Fibroblast of skin of abdomen (primary cell): ENCODE measurements around the gene SMARCA2.

Experiments
- DNase-seq: peaks from one replicate; pipeline ENCODE4 v3.0.0-alpha.2; 2013

Gene SMARCA2

GRCh38 chr9:2220036-2220435, 204.9 kb downstream of the SMARCA2 start:
- no peak for DNase-seq

GRCh38 chr9:2227144-2227867, 212.2 kb downstream of the SMARCA2 start:
- peak; percentile 46 for DNase-seq

DNA sequence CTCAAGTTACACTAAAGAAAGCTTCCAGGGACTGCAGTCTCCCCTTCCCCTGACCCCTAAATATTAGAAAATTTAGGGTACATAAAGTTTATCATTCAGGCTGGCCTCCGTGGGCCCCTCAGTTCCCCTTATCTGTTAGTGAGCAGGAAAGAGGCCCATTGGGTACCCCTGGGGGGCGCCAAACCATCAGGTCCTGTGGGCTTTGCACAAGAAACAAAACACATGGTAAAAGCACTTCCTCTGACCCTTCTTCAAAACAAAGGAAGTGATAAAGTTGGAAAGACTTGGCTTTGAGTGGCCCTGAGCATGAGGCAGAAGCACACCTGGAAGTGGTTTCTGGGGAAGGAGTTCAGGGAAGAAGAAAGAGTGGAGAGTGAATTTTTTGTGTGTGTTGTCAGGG, 213.0 kb downstream of the SMARCA2 start:
- no peak for DNase-seq

GRCh38 chr9:2228641-2229040, 213.5 kb downstream of the SMARCA2 start:
- no peak for DNase-seq

DNA sequence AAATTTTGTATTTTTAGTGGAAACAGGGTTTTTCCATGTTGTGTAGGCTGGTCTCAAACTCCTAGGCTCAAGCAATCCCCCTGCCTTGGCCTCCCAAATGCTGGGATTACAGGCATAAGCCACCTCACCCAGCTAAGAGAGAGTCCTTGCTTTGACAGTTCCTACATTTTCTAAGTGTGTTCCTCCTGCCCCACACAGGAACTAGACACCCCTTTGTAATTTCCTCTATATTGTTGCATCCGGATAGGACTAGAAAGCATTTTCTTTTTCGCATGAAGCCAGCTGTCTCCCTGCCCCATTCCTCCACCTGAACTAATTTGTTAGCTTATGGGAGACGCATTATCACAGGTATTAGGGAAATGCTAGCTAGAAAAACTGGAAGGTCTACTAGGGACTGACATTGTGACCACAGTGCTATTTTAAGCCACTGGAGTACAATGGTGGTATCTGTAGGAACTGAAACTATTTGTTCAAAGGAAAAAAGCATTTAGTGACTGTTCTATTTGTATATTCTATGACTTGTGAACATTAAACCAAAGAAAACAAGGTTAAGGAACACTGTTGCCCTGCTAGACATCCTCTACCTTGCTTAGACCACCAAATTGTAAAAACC, 214.1 kb downstream of the SMARCA2 start:
- DNase-seq = no peak

DNA sequence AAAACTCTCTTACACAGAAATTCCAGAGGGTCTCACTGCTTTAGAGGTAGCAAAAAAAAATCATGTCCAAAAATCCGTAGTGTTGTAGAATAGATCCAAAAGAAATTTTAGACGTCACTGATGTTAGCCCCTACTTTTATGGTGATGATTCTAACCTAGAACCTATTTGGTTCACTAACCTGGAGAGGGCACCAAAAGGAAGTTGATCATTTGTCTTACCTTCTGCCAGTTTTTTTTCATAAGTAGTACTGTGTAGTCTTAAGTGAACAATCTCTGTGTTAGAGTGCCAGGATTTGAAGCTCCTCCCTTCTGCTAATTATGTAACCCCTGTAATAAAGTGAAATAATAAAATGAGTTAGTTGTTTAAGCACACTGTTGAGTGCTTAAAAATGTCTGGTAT, 215.2 kb downstream of the SMARCA2 start:
- no peak for DNase-seq

- DNase-seq = no peak
These were observed 216.0 kb downstream of the SMARCA2 start for GRCh38 chr9:2231101-2231500.

DNA sequence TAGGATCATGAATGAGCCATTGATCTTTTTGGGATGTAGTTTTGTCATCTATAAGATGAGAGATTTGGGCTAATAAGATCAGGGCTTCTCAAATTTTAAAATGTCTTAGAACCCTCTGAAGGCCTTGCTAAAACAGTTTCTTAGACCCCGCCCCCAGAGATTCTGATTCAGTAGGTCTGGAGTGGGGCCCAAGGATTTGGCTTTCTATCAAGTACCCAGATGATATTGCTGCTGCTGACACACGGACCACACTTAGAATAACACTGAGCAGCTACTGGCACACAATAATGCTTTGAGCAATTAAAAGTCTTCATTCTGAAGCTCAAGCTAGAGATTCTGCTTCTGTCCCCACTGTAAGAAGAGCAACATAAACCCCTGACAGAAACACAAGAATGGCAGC, 216.7 kb downstream of the SMARCA2 start:
- DNase-seq = peak; percentile 74

- no peak for DNase-seq
These were observed 218.1 kb downstream of the SMARCA2 start for GRCh38 chr9:2233274-2233673.

GRCh38 chr9:2234371-2234893, 219.3 kb downstream of the SMARCA2 start:
- no peak for DNase-seq

- DNase-seq = no peak
These were observed 220.5 kb downstream of the SMARCA2 start for GRCh38 chr9:2235623-2236022.

GRCh38 chr9:2236850-2237249, 221.7 kb downstream of the SMARCA2 start:
- DNase-seq = no peak

- peak; percentile 85 for DNase-seq
These were observed 226.3 kb downstream of the SMARCA2 start for GRCh38 chr9:2241461-2241835.

DNA sequence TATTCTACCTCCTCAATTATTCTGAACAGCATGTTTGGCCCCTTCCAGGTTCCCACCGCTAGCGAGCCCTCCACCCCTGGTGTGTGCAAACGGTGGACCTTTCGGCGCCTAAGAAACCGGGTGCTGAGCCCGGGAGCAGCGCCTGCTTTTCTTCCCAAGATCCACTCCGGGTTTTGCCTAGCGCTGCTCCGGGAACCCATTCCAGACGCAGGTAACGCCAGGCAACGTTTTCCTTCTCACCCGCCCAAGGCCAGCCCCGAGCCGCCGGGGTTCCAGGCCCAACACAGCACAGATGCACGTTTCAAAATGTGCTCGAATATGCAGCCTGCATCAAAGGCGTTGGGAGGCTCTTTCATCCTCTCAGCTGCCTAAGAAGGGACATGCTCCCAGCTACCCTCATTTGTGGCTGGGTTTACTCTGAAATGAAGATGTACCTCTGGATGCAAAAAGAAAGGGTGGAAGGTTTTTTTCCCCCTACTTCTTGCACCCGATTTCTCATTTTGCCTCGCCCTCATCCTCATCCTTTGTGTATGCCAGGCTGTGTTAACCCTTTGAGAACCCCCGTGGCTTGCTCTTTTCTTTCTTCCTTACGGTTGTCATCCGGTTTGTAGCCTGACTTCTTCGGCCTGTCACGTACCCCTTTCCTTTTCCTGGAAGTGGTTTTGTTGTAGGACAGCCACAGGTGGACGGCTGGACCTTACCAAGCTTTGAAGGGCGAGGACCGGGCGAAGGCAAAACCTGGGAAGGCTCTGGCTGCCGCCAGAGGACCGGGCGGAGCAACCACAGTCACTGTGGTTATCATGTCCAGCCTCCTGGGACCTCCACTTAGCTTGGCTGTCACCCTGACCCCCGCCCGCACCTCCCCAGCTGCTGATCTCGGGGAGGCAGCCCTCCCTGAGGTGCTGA, 226.9 kb downstream of the SMARCA2 start:
- DNase-seq = peak; percentile 90

- DNase-seq = peak; percentile 13
These were observed 227.7 kb downstream of the SMARCA2 start for GRCh38 chr9:2242831-2243330.
